ENCODE data around the gene RBM41.
"Not testable (repeated sequence)": the region's sequence is repeated elsewhere in the genome, so short reads cannot be mapped to it uniquely, and the experiment has no call there.

The RBM41 gene

DNA sequence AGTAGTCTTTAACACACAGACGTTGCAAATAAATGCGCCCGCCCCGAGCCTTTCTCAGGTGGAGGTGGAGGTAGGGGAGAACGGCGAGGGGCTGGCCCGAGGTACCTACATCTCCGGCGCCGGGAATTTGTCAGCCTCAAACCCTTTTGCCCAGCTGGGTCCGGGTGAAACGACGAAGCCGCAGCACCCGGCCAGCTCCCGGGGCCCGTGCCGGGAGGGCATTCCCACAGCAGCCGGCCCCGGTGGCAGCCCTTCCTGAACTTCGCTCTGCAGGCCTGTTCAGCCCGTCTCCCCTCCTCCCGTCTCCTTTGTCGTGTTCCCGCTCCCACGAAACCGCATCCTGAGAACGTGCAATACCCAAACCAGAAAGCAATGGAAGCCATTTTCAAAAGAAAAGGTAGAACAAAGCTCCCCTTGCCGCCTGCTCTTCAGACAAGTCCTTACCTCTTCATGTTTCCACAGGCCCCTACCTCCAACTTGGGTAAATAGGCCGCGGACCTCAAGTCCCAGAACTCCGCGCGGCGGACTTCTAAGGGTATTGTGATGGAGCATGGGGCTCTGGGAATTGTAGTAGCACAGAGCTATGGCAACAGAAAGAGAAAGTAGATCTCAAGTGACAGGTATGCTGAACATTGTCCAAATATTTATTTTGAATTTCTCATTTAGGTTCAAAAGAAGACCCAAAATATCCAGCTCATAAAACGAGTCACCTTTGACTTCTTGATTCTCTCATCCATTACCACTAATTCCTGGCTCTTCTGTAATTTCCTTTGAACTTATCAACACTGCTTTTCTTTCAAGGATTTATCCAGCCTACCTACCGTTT is at the start of gene RBM41:
Gene RBM41, minus strand, starts transcription at position 501 of the 826 bp plus-strand sequence. Its CDS starts 49 bp downstream, at position 452.
- DNase-seq (ENCODE audit: low spot score): peak; percentile 62

DNA sequence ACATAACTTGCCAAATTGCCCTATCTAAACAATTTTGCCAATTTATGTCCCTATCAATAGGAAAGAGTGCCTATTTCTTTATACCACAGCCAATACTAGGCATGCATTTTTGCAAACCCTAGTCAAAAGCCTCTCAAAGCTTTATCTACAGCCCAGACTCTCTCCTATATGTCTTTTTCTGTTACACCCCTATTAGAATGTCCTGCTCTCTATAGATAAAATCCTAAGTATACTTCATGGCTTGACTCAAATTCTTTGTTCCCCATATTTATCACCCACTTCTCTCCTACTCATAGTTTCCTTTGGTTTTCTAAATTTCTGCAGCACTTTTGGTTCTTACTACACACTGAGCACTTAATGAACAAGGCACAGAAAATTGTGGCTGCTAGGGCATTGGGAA is 49.6 kb upstream of the RBM41 start:
- no peak for DNase-seq (ENCODE audit: low spot score)

DNA sequence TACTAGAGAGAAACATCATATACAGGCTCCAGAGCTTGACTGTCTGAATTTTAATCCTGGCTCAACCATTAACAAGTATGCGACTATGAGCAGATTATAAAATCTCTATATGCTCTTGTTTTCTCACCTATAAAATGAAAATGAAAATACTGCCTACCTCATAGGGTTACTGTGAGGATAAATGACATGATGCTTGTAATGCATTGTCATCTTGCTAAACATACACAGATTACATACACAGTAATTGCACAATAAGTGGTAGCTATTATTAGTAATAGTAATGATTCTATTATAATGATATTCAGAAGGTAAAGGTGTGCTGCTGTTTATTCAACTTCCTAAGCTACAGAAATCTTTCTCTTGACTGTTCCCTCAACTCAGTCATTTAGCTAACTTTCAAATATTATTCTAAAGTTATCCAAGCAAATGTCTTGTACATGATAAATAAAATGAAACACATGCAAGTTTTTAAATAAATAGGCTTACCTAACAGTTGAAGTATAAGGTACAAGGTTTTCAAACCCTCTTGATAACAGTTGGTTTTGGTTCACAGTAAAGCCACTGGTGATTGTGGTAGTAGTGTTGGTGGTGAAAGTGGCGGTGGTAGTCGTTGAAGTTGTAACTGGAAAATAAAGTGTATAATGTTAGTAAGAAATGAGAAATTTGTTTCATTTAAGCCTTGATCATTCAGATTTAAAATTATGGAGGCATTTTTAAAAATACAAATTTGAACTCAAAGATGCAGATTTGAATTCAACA is 48.7 kb upstream of the RBM41 start:
- DNase-seq (ENCODE audit: low spot score): no peak

DNA sequence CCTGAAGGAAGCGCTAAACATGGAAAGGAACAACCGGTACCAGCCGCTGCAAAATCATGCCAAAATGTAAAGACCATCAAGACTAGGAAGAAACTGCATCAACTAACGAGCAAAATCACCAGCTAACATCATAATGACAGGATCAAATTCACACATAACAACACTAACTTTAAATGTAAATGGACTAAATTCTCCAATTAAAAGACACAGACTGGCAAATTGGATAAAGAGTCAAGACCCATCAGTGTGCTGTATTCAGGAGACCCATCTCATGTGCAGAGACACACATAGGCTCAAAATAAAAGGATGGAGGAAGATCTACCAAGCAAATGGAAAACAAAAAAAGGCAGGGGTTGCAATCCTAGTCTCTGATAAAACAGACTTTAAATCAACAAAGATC is 39.0 kb upstream of the RBM41 start:
- DNase-seq (ENCODE audit: low spot score): not testable (repeated sequence)

DNA sequence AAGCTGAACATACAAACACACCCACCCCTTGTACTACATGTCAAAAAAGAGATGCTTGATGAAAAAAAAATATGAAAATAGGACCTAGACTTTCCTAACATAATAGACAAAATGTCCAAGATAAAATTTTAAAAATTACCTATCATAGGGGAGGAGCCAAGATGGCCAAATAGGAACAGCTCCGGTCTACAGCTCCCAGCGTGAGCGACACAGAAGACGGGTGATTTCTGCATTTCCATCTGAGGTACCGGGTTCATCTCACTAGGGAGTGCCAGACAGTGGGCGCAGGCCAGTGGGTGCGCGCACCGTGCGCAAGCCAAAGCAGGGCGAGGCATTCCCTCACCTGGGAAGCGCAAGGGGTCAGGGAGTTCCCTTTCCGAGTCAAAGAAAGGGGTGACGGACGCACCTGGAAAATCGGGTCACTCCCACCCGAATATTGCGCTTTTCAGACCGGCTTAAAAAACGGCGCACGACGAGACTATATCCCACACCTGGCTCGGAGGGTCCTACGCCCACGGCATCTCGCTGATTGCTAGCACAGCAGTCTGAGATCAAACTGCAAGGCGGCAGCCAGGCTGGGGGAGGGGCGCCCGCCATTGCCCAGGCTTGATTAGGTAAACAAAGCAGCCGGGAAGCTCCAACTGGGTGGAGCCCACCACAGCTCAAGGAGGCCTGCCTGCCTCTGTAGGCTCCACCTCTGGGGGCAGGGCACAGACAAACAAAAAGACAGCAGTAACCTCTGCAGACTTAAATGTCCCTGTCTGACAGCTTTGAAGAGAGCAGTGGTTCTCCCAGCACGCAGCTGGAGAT is 37.2 kb upstream of the RBM41 start:
- DNase-seq (ENCODE audit: low spot score): not testable (repeated sequence)

DNA sequence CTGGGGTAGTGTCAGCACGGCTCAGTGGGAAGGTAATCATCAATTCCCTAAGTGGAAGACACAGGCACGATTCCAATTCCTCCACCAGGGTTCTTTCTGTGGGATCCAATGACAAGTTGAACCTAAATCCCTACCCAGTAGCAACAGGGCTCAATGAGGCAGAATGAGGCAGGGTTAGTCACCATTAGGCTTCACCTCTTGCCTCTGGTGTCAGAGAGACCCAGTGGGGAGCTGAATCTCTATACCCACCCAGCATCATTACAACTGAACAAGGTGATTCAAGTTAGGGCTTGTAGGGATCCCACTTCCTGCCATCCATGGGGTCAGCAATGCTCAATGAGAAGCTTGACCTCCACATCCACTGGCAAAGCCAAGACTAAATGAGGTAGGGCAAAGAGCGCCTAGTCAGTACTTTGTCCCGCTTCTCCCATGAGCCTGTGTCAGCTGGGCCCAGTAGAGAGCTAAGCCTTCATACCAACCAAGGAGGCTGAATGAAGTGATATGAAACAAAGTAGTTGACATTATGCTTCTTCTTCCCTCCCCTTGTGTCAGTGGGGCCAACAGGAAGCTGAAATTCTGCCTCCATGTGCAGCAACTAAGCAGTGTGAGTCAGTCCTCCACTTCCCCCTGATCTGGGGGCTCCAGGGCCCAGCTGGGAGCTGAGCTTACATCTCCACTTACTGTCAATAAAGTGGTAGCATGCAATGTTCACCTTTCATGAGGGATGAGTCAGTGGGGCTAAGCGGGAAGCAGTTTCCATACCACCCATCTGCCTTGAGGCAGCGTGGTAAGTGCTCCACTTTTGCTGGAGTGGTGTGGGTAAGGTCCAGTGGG is 36.4 kb upstream of the RBM41 start:
- no peak for DNase-seq (ENCODE audit: low spot score)

DNA sequence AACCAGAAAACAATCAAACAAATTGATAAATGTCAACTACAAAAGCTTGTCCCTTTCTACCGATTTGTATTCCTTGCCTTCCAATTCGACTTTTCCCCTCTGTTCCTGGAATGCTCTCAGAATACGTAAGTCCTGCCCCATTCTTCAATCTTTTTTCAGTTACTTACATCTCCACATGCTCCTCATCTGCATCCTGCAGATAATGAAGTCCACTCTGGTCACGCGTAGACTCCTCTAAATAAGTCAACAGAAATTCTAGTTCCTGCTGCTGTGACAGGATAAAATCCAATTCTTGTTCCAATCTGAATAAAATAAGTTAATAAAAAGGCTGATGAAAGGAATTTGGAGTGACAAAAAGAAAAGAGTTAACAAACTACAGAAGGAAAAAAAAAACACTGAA is 34.4 kb upstream of the RBM41 start:
- DNase-seq (ENCODE audit: low spot score): no peak

DNA sequence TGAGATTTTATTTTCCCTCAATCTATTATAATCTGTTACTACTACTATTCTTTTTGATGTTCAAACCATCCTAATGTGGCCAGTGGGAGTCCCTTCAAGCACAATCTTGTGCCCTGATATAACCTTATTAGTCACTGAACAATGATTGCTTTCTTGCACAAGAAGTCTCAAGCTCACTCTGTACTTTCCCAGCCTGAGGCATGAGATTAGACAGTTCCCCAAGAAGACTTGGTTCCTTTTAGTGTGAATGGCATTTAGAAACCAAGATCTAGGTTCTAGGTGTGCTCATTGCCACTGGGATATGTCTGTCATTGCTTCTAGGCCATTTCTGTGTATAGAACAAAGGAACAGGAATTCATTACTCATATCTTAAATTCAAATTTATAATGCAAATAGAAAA is 28.0 kb upstream of the RBM41 start:
- no peak for DNase-seq (ENCODE audit: low spot score)

DNA sequence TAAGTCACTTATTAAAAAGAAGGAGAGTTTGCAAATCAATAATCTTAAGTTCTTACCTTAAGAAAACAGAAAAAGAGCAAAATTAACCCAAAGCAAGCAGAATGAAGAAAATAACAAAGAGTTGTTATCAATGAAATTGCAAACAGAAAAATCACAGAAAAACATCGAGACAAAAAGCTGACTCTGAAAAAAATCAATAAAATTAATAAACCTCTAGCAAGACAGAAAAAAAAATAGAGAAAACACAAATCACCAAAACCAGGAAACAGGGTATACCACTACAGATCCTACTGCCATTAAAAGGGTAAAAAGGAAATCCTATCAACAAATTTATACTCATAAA is 17.3 kb upstream of the RBM41 start:
- no peak for DNase-seq (ENCODE audit: low spot score)

DNA sequence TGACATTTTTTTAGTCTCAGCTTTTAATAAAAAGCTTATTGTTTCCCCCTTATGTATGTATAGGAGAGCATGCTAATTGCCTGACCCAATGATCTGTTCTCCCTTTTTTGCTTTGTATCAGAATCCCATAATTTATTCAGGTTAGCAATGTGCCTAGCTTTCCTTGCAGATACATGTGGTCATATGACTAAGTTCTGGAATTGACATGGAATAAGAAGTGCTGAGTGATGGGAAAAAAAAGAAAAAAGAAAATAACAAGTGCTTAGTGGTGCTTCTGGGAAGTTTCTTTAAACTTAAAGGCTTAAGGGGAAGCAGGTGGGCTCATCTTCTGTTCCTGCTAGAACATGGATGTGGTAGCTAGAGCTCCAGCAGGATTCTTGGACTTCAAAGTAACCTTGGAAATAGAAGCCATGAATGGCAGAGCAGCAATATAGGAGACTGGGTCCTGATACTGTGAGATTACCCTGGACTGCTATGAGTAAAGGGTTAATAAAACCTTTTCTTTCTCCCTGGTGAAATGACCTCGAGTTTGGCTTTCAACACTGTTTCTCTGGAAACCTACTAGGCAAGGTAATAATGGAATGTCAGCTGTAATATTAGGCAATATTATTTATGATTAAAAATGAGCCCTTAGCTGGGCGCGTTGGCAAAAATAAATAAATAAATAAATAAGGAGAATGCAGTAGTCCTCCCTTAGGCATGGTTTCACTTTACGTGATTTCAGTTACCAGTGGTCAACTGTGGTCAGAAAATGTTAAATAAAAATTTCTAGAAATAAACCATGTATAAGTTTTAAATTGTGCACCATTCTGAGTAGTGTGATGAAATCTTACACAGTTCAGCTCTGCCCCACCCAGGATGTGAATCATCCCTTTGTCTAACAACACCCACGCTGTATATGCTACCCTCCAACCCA is 16.7 kb upstream of the RBM41 start:
- no peak for DNase-seq (ENCODE audit: low spot score)

DNA sequence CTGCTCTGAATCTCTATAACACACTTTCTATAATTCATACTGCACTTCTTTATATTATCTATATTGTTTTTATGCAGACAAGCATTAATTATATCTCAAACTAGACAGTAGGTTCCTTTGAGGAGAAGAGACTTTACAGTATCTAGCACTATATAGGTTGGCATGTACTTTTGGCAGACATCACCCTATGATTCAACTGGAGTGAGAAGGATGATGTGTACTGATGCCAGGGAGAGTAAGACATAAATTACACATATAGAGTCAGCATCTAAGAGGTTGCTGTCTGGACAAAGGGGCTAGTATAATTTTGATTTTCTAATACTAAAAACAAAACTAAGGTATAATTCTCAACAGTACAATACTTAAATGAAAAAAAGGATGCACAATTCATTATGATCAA is 5.1 kb upstream of the RBM41 start:
- DNase-seq (ENCODE audit: low spot score): no peak

DNA sequence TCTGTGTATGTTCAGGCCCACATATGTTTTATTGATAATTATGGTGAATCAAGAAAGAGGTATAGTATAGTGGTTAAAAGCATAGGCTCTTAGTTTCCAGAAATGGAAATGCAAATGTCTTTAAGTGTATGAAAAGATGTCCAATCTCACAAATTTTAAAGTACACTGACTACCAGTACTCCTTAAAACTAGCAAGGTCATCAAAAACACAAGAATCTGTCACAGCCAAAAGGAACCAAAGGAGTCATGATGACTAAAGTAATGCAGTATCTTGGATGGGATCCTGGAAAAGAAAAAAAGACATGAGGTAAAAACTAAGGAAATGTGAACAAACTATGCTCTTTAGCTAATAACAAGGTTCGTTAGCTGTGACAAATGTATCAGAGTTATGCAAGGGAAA is 661 bp upstream of the RBM41 start:
- no peak for DNase-seq (ENCODE audit: low spot score)

DNA sequence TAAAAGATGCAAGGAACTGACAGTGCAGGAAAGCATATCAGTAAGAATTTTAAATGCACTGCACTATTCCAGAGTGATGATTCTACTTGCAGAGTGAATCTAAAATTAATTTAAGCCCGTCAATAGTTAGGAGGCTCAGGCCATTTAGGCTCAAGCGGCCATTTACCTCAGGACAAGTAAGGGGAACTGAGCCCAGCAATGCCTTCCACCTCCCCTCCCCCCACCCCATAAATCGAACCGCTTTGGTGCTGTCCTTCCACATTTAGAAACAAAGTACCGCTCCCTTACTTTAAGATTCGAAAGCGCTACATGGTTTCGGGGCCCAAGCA is 665 bp downstream of the RBM41 start:
- peak; percentile 9 for DNase-seq (ENCODE audit: low spot score)

DNA sequence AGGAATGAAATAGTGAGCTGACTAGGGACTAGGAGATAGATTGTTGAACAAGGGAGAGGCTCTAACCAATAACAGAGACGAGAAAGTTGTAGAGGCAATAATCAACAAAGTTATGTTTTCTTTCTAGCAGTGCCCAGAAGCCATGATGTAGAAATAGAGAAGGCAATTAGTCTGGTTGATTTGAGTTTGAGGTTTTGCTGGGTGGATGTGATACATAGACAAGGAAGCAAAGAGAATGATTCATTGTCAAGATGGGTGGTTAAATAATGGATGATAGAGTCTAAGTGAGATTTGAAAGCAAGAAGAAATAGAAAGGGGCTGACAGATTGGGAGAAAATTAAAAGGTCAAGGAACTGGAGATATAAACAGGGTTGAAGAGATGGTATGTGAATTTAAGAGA is 11.2 kb downstream of the RBM41 start:
- no peak for DNase-seq (ENCODE audit: low spot score)

DNA sequence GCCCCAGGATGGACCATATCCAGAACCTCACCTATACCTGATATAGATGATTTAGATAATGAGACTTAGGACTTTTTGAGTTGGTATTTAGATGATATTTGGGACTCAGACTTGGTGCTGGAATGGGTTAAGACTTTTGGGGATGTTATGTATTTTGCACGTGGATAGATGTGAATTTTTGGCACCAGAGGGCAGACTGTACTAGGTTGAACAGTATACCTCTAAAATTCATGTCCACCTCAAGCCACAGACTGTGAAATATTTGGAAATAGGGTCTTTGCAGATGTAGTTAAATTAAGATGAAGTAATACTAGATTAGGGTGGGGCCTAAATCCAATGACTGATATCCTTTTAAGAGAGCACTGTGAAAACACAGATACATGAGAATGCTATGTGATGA is 15.6 kb downstream of the RBM41 start:
- no peak for DNase-seq (ENCODE audit: low spot score)

DNA sequence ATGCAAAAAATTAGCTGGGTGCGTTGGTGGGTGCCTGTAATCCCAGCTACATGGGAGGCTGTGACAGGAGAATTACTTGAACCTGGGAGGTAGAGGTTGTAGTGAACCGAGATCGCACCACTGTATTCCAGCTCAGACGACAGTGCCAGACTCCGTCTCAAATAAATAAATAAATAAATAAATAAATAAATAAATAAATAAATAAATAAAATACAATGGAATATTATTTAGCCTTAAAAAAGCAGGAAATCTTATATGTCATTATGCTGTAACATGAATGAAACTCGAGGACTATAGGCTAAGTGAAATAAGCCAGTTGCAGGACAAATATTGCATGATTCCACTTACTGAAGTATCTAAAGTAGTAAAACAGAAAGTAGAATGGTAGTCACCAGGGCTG is 42.5 kb downstream of the RBM41 start:
- no peak for DNase-seq (ENCODE audit: low spot score)

DNA sequence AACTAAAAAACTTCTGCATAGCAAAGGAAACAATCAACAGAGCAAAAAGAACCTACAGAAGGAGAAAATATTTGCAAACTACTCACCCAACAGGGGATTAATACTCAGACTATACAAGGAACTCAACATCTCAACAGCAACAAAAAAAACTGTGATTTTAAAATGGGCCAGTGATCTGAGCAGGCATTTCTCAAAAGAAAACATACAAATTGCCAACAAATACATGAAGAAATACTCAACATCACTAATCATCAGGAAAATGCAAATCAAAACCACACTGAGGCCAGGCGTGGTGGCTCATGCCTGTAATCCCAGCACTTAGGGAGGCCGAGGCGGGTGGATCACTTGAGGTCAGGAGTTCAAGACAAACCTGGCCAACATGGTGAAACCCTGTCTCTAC is 60.9 kb downstream of the RBM41 start:
- not testable (repeated sequence) for DNase-seq (ENCODE audit: low spot score)

DNA sequence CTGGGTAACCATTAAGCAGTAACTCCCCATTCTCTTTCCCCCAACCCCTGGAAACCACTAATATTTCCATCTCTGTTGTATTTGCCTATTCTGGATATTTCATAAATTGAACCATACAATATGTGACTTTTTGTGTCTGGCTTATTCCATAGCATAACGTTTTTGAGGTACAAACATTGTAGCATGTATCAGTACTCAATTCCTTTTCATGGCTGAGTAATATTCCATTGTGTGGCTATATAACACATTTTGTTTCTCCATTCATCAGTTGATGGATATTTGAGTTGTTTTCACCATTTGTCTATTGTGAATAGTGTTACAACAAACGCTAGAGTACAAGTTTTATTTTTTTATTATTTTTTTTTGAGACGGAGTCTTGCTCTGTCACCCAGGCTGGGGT is 63.6 kb downstream of the RBM41 start:
- DNase-seq (ENCODE audit: low spot score): no peak

DNA sequence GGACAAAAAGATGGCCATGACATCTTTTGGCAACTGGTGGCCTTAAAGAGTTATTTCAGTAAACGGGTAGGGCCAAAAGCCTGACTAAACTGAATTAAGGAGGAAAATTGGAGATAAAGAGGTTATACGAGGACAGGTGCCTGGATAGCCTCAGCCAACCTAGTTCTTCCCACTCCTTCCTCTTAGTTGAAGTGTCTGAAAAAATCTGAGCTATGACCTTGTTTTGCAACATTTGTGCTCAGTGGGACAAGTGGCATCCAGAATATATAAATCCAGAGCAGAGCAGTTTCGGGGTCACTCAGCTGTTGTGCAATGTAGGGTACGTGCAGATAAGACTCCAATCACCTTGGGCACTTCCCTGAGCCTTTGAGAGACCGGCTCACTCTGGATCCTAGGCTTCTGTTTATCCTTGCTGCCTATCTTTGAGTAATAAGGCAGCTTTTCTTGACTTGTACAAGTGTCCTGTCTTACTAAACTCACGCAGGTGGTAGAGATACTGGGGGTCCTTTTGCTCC is 68.4 kb downstream of the RBM41 start:
- DNase-seq (ENCODE audit: low spot score): no peak

DNA sequence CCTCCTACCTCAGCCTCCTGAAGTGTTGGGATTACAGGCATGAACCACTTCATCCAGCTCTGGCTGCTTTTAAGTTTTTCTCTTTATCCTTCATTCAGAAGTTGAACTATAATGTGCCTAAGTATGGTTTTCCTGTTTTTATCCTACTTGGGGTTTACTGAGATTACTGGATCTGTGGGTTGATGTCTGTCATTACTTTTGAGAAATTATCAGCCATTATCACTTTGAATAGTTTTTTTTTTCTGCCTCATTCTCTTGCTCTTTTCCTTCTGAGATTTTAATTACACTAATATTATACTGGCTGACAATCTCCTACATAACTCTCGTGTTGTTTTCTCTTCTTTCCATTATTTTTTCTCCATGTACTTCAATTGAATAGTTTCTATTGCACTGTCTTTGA is 71.0 kb downstream of the RBM41 start:
- no peak for DNase-seq (ENCODE audit: low spot score)

DNA sequence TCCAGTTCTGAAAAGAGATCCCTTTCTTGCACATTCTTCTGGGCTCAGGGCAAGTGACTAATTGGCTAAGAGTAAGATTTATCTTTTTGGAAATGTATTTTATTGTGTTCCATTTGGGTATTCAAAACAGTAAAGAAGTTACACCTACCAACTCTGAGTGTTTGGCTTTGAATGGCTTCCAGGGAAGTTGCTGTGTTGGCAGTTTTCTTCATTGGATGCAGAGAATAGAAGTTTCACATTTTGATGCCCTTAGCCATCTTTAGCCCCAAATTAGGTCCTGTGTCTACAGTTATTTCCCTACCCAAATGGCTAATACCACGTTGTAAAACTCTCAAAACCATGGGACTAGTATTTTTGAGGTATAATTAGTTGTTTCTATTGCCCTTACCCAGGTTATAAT is 88.9 kb downstream of the RBM41 start:
- no peak for DNase-seq (ENCODE audit: low spot score)

All from AG20443 (cell line).